C4-2B (cell line): Measurements from ENCODE around the gene RNU5B-1.

Source experiments
- ZFX ChIP-seq: fragments of 450-650 bp; IDR thresholded peaks from 2 replicates; pipeline ENCODE4 v1.6.1; 2017
- TF ChIP-seq, protein P1 (sequence below): fragments of 450-650 bp; conservative IDR thresholded peaks from 2 replicates; pipeline ENCODE4 v1.5.1; 2017; ENCODE audit warnings: mild to moderate bottlenecking

DNA sequence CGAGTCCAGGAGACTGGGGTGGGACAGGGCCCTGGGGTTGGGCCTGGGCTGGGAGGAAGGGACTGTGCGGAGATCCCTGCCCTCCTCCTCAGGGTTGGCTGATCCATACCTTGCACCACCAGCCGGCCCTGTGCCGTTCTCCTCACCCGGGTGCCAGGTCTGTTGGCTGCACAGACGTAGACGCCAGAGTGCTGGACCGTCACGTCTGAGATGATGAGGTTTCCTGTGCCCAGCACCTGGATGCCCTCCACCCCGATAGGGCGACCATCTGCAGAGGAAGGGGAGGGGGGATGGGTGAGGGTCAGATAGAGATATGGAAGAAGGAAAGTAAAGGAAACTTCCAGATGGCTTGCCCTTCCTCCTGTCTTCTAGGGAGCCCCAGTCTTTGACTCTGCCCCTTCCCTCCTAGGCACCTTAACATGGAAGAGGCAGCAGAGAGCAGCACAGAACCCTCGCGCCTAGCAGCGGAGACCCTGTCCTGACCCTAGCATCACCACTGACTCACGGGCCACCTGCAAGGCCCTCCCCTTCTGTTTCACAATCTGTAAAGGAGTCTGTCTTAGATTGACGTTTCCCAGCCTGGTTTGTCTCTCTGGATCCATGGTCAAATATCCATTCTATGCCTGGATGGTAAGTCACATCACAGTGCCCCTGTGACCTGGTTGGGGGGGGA lies 28.8 kb downstream of the RNU5B-1 start:
- TF ChIP-seq, protein P1, sequence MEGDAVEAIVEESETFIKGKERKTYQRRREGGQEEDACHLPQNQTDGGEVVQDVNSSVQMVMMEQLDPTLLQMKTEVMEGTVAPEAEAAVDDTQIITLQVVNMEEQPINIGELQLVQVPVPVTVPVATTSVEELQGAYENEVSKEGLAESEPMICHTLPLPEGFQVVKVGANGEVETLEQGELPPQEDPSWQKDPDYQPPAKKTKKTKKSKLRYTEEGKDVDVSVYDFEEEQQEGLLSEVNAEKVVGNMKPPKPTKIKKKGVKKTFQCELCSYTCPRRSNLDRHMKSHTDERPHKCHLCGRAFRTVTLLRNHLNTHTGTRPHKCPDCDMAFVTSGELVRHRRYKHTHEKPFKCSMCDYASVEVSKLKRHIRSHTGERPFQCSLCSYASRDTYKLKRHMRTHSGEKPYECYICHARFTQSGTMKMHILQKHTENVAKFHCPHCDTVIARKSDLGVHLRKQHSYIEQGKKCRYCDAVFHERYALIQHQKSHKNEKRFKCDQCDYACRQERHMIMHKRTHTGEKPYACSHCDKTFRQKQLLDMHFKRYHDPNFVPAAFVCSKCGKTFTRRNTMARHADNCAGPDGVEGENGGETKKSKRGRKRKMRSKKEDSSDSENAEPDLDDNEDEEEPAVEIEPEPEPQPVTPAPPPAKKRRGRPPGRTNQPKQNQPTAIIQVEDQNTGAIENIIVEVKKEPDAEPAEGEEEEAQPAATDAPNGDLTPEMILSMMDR = no peak
- no peak for TF ChIP-seq ZFX
